Stimulated activated CD4-positive, alpha-beta T cell treated with anti-CD3 and anti-CD28 coated beads, Interleukin-2, amount 100 ng/mL, for 24 hours (primary cell): ENCODE data around the gene EPHA8.

Experiments
- DNase-seq, 2 donors: peaks; one replicate each; pipeline ENCODE4 v3.0.0-alpha.2; 2020

The EPHA8 gene

DNA sequence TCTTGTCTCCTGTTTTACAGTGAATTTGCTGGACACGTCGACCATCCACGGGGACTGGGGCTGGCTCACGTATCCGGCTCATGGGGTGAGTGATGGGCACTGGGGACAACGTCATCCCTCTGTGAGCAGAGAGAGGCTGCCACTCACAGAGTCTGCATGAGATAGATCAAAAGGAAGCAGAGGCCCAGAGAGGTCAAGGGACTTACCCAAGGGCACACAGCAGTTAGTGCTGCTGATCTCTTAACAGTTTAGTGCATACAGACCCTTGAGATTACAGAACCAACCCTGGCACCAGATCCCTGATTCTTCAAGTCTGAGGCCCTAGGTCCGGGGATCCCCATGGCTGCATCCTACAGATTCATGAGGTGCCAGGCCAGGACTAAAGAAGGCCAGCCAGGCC, 6.0 kb downstream of the EPHA8 start:
- no peak for DNase-seq

DNA sequence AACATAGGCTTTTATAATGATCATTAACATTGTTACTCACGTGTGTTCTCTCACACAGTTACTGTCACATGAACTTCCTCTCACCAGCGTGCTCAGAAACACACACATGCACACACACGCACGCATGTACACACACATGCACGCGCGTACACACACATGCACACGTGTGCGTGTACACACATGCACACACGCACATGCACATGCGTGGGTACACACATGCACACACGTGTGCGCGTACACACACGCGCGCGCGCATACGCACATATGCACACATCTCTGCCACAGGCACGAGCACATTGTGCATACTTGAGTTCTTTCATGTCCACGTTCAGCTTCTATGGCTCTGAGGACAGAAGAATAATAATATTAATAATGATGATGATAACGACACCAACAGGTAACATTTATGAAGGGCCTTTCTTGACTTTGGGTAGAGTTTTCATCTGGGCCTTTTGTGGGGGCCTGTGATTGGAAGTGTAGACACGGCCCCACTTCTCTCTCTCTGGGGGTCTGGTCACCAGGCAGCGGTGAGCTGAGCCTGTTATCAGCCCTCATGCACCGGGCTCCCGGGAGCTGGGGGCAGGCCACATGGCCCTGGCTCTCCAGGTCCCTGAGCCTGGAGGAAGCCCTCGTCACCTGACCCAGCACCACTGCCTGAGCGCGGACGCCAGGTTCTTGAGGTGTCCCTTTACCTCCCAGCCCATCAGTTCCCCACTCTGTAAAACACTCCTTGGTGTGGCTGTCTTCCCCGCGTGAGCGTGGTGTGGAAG, 7.0 kb downstream of the EPHA8 start:
- DNase-seq: no peak

DNA sequence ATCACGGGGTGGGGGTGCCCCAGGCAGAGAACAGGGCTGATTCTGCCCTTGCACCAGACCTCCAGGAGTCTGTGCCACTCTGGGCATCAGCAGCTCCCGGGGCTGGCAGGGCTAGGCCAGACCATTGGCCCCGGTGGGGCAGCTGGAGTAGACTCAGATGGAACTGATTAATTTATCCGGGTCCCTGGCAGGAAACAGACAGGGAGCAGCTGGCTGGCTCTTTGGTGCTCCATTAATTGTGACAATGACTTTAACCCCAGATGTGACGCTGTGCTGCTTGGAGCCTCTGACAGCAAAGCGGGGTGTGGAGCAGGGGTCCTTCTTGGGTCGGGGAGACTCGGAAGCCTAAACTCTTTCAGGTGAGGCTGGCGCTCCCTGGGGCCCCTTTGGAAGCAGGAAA, 9.5 kb downstream of the EPHA8 start:
- DNase-seq: no peak

DNA sequence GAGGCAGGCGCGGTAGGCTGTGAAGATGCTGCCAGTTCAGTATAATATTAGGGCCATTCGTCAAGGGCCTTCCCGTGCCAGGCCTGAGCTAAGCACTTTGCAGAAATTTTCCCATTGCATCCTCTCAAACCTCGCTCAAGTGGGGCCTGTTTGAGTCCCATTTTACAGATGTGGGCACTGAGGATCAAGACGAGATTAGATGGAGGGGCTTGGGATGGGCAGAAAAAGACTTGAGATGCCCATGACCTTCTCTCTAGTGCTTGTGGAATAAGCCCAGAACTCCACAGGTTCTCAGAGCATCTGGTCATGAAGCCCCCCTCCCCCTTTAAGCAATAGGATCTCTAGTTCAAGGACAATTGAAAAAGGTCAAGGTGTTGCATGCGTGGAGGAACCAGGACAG, 9.9 kb downstream of the EPHA8 start:
- no peak for DNase-seq

DNA sequence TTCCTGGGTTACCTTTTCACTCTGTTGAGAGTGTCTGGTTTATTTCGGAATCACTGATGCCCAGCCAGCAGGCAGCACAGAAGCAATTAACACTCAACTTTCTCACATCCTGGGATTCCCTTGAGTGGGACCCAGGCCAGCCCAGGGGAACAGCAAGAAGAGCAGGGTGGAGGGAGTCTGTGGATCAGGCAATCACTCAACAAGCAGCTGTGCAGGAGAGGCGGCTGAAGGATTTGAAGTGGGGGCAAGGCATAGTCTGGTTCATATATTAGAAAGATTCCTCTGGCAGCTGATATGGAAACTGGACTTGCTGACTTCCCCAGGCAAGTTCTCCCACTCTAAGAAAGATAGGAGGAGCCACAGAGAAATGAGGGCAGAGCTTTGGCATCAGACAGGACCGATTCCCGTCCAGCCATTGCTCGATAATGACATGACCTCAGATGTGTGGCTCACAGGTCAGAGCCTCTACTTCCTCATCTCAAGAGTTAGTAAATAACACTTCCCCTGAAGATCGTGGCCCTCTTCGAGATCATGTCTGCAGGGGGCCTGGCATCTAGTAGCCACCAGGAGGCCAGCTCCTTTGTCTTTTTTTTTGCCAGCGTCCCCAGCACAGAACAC, 12.4 kb downstream of the EPHA8 start:
- DNase-seq: no peak

DNA sequence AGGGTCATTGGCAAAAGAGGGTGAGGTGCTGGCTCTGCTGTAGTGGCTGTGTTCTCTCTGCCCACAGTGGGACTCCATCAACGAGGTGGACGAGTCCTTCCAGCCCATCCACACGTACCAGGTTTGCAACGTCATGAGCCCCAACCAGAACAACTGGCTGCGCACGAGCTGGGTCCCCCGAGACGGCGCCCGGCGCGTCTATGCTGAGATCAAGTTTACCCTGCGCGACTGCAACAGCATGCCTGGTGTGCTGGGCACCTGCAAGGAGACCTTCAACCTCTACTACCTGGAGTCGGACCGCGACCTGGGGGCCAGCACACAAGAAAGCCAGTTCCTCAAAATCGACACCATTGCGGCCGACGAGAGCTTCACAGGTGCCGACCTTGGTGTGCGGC, 12.9 kb downstream of the EPHA8 start:
- DNase-seq: no peak

DNA sequence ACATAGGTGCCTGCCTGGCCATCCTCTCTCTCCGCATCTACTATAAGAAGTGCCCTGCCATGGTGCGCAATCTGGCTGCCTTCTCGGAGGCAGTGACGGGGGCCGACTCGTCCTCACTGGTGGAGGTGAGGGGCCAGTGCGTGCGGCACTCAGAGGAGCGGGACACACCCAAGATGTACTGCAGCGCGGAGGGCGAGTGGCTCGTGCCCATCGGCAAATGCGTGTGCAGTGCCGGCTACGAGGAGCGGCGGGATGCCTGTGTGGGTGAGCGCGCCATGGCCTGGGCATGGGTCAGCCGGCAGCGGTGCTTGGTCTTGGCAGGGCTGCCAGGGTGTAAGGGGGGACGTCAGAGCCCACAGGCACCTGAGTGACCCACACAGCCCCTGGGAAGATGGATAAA, 13.3 kb downstream of the EPHA8 start:
- DNase-seq: no peak

DNA sequence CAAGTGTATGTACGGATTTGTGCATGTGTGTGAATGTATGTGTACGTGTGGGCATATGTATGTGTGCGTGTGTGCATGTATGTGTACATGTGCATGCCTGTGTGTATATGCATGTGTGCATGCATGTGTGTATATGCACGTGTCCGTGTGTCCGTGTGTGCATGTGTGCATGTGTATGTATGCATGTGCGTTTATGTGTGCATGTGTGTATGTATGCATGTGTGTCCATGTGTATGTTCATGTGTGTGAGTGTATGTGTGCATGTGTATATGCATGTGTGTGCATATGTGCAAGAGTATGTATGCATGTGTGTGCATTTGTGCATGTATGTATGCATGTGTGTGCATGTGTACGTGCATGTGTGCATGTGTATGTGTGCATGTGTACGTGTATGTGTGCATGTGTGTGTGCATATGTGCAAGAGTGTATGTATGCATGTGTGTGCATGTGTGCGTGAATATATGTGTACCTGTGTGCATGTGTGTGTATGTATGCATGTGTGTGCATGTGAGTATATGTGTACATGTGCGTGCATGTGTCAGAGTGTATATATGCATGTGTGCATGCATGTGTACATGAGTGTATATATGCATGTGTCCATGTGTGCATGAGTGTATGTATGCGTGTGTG, 15.6 kb downstream of the EPHA8 start:
- DNase-seq: no peak

DNA sequence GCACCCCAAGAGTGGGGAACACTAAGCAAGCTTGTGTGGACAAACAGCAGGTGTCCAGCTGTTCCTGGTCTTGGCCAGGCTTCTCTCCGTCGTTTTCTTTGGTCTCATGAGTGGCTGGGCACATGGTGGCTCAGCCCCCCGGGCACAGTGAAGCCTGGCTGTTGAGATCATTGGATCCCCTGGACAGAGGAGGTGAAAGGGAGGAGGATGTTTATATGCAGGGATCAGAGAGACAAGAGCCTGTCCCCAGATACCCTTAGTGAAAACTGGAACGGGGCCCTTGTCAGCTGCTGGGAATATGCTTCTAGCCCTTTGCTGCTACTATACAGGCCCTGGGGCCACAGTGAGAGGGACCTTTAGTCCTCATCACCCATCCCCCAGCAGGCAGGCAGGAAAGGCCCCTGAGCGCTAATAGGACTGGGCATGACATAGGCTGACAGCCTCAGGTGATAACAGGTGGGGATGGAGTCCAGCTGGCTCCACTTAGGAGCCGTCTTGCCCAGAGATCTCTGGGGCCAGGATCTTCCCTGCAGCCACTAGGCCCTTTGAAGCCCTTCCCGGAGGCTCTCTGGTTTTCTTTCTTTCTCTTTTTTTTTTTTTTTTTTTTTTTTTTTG, 16.4 kb downstream of the EPHA8 start:
- no peak for DNase-seq

DNA sequence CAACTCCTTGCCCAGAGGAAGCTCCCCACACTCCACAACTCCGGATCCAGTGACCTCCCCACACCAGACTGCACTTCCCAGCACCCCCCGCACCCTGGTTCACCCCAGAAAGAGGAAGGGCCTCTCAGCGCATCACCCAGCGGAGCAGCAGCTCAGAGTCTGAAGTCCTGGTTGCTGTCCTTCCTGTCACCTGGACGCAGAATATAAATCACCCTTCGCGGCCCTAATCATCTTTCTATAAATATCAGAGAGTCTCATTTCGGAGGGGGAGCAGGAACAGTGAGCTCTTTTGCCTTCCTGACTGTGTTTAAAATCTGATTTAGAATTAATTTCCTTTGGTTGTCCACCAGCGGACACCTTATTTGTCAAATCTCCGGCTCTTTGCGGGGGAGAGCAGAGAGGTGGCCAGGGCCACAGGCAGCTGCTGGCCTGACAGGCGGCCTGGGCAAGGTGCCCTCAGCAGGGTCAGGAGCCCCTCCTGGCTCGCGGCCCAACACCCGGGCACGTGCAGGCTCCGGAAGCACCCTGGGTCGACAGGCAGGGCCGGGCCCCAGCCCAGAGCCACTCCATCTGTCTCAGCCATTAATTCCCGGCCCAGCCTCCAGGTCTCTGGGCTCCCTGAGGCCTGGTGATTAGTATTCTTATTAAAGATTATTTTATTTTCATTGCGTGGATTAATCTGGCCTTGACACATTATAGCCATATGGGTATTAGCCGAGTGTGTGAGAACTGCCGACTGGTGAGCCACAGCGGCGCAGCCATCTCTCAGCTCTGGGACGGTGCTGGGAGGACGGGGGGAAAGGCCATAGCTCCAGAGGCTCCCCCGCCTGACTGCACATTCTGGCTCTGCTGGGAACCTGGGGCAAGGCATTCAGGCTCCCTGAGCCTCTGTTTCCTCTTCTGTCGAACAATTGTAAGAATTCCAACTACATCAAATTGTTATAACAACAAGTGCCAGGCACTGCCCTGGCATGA, 19.7 kb downstream of the EPHA8 start:
- DNase-seq: no peak

DNA sequence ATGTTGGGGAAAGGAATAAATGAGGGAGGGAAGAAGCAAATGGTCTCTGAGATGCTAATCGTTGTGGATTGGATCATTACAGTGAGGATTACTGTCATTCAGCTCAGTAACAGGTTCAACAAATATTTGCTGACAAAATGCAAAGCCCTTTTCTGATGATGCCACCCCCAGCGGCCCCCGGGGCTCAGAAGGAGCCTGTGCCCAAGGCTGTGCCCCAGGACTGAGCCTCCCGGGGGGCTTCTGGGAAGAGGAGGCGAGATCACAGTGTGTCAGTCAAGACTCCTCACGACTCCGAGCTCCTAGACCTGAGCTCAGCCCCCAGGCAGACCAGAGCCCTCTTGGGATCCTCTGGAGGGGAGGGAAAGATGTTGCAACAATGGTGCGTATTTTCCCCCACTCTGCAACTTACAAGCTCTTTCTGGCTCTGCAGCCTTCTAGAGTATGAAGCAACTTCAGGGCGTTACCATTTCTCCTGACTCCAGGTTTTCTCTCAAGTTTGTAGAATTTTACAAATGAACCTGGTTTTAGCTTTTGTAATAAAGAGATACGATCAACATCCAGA, 20.8 kb downstream of the EPHA8 start:
- DNase-seq: no peak

DNA sequence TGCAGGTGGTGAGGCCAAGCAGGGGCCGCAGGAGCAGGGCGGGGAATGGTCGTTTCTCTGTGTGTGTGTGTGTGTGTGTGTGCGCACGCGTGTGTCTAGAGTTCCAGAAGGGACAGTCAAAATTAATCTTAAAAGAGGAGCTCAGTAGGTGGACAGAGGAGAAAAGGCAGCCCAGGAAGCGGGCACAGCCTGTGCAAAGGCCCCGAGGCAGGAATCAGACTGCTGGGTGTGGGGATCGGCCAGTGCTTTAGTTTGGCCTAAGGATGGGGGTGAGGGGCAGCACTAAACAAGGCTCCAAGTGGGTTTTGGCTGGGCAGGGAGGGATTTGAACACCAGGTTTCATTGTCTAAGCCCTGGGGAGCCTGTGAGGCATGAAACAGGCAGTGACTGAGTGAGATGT, 21.7 kb downstream of the EPHA8 start:
- DNase-seq: no peak

DNA sequence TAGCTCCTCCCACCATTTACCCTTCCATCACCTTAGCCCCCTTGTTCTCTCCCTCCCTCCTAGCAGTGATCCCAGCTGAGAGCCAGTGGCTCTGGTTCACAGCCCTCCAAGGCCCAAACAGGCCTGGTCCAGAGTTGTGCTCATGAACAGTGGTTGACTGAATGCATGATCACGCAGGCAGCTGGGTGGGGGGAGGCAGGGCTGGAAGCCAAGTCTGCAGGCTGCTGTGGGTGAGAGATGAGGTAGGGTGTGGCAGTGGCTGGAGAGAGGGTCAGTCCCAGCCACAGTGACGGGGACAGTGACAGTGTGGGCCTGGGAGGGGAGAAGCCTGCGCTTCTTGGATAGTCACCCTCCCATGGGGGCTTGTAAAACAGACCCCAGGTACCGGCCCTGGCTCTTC, 22.2 kb downstream of the EPHA8 start:
- no peak for DNase-seq

DNA sequence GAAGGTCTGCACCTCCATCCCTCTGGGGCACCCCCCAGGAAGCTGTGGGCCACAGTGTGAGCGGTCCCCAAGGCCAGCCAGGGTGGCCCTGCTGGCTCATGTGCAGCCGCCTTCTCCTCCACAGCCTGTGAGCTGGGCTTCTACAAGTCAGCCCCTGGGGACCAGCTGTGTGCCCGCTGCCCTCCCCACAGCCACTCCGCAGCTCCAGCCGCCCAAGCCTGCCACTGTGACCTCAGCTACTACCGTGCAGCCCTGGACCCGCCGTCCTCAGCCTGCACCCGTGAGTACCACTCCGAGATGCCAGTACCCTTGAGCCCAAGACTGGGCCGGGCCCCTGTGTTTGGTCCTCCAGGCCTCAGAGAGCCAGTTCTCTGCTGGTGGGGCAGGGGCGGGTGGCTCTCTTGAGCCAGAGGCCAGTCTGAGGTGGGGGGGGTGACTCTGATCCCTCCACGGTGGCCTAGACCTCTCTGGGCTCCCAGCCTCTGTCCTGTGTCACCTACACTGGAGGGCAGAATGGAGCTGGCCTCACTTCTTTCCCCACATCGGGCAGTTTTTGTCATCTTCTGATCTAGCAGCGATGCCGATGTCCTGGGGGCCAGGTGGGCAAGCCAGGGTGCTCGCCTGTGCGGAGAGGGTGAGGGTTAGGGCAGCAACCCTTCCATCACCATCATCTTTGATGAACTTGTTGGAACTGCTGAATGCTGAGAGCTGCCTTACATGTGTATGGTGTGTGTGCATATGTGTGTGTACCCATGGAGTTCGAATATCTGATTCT, 23.3 kb downstream of the EPHA8 start:
- no peak for DNase-seq

DNA sequence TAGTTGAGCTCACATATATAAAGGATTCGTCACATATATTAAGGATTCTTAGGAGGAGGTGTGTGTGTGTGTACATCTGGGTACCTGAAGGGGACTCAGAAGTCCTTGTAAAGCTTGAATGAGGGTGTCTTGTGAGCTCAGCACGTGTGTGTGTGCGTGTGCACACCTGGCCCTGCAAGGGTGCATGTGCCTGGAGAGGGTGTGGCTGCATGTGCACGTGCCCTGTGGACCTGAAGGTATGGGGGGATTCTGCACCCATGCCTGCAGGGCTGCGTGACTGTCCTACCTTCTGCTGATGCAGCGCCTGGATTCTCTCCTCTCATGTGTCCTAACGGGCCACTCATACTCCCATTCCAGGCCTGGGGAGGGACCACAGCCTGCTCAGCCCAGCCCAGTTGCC, 24.0 kb downstream of the EPHA8 start:
- DNase-seq: no peak

DNA sequence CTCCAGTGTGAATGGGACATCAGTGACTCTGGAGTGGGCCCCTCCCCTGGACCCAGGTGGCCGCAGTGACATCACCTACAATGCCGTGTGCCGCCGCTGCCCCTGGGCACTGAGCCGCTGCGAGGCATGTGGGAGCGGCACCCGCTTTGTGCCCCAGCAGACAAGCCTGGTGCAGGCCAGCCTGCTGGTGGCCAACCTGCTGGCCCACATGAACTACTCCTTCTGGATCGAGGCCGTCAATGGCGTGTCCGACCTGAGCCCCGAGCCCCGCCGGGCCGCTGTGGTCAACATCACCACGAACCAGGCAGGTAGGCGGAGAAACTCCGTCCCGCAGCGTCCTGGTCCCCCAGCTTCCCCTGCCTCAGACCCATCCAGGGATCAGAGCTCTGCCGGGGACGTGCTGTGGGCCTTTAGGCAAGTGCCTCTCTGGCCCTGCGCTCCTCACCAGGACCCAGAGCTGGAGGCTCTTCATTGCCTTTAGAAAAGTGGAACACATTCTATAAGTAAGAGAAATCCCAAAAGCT, 25.7 kb downstream of the EPHA8 start:
- DNase-seq: no peak

DNA sequence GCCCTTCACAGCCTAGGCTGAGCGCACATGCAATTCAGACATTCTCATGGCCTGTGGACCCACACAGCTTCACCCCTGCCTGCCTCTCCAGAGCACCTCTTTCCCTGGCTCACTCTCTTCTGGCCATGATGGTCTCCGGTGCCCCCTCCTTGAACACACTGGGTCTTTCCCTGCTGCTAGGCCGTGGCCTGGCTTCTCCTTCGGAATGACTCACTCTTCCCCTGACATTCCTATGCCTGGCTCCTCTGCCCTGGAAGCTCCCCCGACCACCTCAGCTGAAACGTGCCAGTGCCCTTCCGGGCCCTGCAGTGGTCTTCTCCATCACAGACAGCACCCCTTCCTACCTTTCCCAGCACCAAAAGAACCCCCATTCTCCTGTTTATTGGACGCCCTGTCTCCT, 28.3 kb downstream of the EPHA8 start:
- DNase-seq: no peak

DNA sequence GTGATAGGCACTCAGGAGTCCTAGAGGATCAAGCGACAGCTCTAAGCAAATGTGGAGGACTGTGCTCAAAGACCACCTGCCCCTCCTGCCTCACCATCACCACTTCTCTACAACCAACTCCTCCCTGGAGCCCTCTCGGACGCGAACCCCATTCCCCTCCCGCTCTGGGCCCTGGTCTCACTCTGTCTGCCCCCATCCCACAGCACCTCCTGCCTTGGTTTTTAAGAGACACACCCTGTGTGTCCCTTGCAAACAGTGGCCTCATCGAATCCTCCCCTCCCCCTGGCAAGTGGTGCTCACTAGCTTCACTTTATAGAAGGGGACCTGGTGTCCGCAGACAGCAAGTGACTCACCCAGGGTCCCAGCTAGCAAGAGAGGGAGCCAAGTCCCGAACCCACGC, 28.8 kb downstream of the EPHA8 start:
- no peak for DNase-seq

DNA sequence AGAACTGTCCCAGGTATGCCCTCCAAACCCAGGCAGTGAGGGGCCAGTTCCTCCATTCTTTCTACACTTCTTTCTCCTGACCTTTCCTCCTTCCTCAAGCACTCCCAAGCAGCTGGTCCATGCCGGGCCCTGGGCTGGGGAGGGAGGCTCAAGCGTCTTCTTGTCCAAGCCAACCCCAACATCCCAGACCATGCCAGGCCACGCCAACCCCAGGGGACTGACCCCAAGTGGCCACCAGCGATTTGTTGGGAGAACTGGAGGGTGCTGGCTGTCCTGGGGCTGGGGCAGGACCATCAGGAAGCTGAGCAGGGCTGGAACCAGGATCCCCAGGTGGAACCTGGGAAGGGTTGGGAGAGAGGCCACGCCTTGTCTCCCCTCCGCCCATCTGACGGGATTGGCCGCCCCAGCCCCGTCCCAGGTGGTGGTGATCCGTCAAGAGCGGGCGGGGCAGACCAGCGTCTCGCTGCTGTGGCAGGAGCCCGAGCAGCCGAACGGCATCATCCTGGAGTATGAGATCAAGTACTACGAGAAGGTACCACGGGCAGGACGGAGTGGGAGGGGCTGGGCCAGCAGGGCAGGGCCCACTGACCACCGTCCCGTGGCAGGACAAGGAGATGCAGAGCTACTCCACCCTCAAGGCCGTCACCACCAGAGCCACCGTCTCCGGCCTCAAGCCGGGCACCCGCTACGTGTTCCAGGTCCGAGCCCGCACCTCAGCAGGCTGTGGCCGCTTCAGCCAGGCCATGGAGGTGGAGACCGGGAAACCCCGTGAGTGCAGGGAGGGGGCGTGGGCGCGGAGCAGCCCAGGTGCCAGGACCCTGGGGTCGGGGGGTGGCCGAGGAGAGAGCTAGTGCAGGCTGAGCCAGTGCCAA, 29.9 kb downstream of the EPHA8 start:
- no peak for DNase-seq

DNA sequence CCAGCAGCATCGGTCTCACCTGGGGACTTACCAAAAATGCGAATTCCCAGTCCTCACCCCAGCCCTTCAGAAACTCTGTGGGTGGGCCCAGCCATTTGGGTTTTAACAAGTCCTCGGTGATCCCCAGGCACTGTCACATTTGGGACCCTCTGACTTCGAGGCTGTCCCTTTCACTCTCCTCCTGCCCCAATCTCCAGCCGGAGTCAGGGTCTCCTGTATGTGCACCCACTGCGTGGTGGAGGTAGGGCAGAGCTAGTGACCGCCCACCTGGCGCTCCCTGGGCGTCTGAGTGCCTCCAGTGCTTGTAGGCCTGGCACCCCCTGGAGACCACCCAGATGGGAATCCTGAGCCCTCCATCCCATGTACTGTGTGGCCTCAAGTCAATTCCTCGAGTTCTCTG, 31.1 kb downstream of the EPHA8 start:
- DNase-seq: no peak
